ENCODE measurements around the gene SV2A. TPM values are rescaled to one million over a fixed set of nuclear protein-coding genes. Genes with fewer than 3 reads are reported as not detected.

The SV2A gene
- total and polyA plus RNA-seq, 9 donors: 1.2 to 7.9 (median 3.2) TPM

DNA sequence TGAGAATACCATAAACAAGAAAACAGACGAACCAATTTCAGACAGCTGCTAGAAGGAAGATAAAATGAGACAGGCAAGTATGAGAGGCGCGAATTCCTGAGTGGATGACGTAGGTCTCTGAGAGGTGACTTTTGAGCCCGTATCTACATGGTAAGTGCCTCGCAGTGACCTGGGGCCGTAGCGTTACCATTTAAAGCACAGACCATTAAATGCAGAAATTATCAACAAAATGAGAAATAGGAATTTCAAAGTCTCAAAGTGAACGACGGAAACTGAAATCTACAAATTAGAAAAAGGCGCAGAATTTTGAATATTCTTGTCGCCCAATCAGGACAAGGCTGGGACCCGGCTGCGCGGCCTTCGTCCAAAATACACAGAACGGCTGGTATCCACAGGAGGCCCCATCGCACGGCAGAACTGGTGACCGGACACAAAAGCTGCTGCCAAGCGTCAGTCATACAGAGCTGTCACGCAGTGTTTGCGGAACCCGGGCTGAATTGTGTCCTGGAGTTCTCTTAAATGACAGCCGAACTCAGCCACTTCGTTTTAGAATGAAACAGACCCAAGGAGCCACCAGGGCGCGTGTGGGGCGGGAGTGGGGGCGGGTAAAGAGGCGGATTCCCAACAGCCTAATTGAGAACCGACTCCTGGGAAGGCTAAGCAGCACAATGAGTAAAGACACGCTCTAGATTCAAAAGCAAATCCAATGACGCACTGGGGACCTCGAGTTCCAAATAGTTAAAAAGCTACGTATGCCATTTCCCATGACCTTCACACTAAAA lies 32.1 kb downstream of the SV2A start:
- Histone ChIP-seq H3K4me1 (ENCODE audit: insufficient read depth) (peaks cover 2% of the 10 kb centered on the region), H3K27me3 (no peaks in the 10 kb centered on the region), H3K4me3 (peak overlapping the region; percentile 80), H3K27ac (peak overlapping the region; percentile 73 to 99), H3K9me3 (no peaks in the 10 kb centered on the region), H3K36me3 (no peaks in the 10 kb centered on the region)
- DNase-seq: peak; percentile 83 to 89 (median 85)
- TF ChIP-seq POLR2A (IDR thresholded peaks at IDR 0.05): peak; percentile 60
- TF ChIP-seq, protein P1, sequence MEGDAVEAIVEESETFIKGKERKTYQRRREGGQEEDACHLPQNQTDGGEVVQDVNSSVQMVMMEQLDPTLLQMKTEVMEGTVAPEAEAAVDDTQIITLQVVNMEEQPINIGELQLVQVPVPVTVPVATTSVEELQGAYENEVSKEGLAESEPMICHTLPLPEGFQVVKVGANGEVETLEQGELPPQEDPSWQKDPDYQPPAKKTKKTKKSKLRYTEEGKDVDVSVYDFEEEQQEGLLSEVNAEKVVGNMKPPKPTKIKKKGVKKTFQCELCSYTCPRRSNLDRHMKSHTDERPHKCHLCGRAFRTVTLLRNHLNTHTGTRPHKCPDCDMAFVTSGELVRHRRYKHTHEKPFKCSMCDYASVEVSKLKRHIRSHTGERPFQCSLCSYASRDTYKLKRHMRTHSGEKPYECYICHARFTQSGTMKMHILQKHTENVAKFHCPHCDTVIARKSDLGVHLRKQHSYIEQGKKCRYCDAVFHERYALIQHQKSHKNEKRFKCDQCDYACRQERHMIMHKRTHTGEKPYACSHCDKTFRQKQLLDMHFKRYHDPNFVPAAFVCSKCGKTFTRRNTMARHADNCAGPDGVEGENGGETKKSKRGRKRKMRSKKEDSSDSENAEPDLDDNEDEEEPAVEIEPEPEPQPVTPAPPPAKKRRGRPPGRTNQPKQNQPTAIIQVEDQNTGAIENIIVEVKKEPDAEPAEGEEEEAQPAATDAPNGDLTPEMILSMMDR (IDR thresholded peaks at IDR 0.05): no peak
- intact Hi-C loops (cut with DNase I): no loop called here
- WGBS, 3 donors: 0% methylated on average over 36 of the region's 36 CpGs

DNA sequence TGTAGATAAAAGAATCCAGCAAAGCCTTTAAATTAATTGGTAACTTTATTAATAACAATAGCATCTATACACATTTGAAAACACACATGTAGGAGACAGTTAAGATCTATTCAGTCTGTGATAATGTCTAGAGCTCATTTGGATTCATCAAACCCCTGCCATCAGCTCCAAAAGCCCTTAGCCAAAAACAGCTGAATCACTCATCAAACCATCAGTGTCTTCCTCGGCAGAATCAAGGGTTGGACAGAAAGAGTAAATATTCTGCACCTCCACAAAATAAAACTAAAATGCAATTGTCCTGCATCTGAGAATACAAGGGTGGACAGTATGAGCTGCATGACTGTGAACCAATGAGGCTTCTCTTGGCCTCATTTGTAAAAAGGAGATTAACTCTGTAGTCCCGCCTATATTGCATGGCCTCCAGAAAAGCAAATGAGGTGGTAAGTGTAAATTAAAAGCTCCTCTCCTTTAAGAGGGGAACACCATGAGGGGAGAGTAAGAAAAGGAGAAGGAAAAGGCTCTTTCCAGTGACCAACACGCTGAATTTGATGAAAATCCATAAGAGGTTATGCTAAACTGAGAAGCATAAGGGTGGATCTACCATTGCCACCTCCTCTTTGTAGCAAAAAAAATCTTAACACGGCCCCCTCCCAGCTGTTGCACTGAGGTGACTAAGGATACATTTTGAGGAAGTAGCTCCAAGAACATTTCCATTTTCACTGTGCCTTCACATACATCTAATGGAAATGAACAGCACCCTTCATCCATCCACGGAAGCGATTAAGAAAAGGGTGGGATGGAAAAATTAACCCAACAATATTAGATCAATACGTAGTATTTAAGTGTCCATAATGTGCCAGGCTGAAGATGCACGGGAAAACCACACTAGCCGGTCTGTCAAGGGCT lies 33.0 kb downstream of the SV2A start:
- no peaks in the 10 kb centered on the region for H3K36me3 ChIP-seq
- TF ChIP-seq POLR2A (IDR thresholded peaks at IDR 0.05) (no peak), EP300 (IDR thresholded peaks at IDR 0.05) (no peak)
- TF ChIP-seq, protein P1 (IDR thresholded peaks at IDR 0.05): no peak
- intact Hi-C loops (cut with DNase I): no loop called here

DNA sequence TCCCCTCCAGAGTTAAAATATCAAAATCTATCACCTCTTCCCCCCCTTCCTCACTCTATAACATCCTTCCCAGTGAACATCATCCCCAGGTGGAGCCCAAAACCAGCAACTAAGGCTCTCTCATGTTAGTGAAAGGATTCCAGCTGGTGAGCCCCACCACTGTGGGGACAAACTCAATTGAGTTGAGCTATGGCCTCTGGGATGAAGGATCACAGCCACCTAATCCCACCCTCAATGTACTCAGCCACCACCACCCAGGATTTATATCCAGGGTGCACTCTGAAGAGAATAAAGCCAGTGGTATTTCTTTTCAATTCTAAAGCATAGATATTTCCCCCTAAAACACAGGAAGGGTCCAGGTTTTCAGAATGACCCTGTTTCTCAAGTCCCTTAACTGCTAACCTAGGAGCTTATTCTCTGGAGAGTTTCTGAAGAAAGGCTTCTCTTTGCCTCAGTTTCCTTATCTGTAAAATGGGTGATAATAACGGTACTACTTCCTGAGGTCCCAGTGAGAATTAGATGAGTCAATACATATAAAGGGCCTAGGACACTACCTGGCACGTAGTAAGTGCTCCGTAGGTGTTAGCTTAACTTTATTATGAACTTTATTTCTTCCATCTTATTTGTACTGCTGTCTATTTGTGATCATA lies 33.9 kb downstream of the SV2A start:
- intact Hi-C loops (cut with DNase I): no loop called here
- WGBS, 3 donors: 79 to 81% (median 79%) methylated on average over 3 of the region's 3 CpGs
- Histone ChIP-seq H3K36me3 (no peaks in the 10 kb centered on the region), H3K4me1 (ENCODE audit: insufficient read depth) (peaks cover 2% of the 10 kb centered on the region), H3K27me3 (no peaks in the 10 kb centered on the region), H3K4me3 (no peak overlapping the region), H3K27ac (no peak overlapping the region), H3K9me3 (no peaks in the 10 kb centered on the region)
- DNase-seq: no peak
- TF ChIP-seq POLR2A (IDR thresholded peaks at IDR 0.05): no peak
- no peak for TF ChIP-seq EP300 (IDR thresholded peaks at IDR 0.05)
- TF ChIP-seq, protein P1 (IDR thresholded peaks at IDR 0.05): no peak

More for the DNA sequence above, 33.0 kb downstream of the SV2A start:
- no peak for DNase-seq
- Histone ChIP-seq H3K9me3 (no peaks in the 10 kb centered on the region), H3K27me3 (no peaks in the 10 kb centered on the region), H3K27ac (peak overlapping the region in 1 of 2 donors; percentile 99), H3K4me1 (ENCODE audit: insufficient read depth) (peaks cover 2% of the 10 kb centered on the region), H3K4me3 (peak overlapping the region; percentile 80)
- WGBS, 3 donors: 7 to 10% (median 9%) methylated on average over 9 of the region's 9 CpGs

DNA sequence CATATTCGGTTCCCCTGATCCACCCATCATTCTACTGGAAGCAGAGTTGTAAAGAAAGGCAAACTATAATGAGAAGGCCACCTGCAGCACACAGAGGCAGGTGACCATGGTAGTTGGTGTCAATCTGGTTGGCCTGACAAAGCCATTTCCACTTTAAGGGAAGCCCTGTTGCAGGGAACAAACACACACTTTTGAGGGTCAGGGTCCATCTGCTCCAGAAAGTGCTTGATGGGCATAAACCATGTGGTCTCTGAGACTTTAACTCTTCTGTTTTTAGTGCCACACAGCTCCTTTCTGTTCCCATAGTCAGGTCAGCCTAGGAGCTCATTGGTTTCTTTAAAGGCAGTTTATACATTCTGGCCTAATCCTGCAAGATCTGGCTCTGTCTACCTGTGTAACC lies 35.8 kb downstream of the SV2A start:
- Histone ChIP-seq H3K4me1 (ENCODE audit: insufficient read depth) (peaks cover 2% of the 10 kb centered on the region), H3K9me3 (no peaks in the 10 kb centered on the region), H3K36me3 (no peaks in the 10 kb centered on the region), H3K4me3 (no peak overlapping the region), H3K27me3 (no peaks in the 10 kb centered on the region), H3K27ac (no peak overlapping the region)
- intact Hi-C loops (cut with DNase I): no loop called here
- TF ChIP-seq EP300 (IDR thresholded peaks at IDR 0.05): no peak
- TF ChIP-seq, protein P1 (IDR thresholded peaks at IDR 0.05): no peak
- TF ChIP-seq POLR2A (IDR thresholded peaks at IDR 0.05): no peak
- no peak for DNase-seq
- WGBS, 3 donors: 91 to 100% (median 97%) methylated on average over 1 of the region's 1 CpG

Data from ovary (tissue), 9 donors.